ENCODE measurements around the gene TBC1D20. TPM values are rescaled to one million over a fixed set of nuclear protein-coding genes. Genes with fewer than 3 reads are reported as not detected.

The TBC1D20 gene
- total and polyA plus RNA-seq, 2 of the 4 experiments (the other 2 are of a cell fraction) = 39.1 to 42.8 TPM

DNA sequence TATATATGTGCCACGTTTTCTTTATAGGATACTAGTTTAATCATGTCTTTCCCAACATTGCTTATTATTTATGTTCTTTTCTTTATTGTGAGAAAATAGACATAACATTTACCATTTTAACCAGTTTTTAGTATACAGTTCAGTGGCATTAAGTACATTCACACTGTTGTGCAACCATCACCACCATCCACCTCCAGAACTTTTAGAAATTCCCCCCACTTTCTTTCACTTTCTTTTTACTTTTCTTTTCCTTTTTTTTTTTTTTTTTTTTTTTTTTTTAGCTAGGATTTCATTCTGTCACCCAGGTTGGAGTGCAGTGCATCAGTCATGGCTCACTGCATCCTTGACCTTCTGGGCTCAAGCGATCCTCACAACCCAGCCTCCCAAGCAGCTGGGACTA, 35.8 kb downstream of the TBC1D20 start:
- no peak overlapping the region for H3K4me3 ChIP-seq (ENCODE audit: insufficient read depth, low read depth, low read length)
- H2BK120ac ChIP-seq (ENCODE audit: low read depth, low read length) = no peak overlapping the region
- H2AFZ ChIP-seq (replicated peaks; ENCODE audit: low read length, poor library complexity) = no peak overlapping the region
- no peak overlapping the region for H3K18ac ChIP-seq (ENCODE audit: low read depth, low read length)
- no peak overlapping the region for H3K27ac ChIP-seq (ENCODE audit: insufficient read depth, low read length)
- TF ChIP-seq CEBPB (IDR thresholded peaks at IDR 0.05; ENCODE audit: low read depth, low read length) = 0 out of 2 replicates have a peak, but pooled peaks have one; percentile 37
- no peak for TF ChIP-seq MXI1 (IDR thresholded peaks at IDR 0.05; ENCODE audit: borderline replicate concordance, low read depth, low read length)
- H3K27me3 ChIP-seq (ENCODE audit: control insufficient read depth, insufficient read depth, low read length) = no peaks in the 10 kb centered on the region
- WGBS, 2 experiments (ENCODE audit: extremely low coverage in 2 of 2, insufficient read length in 1 of 2) = no CpG with 5 or more reads among the region's 2 CpGs
- H3K23ac ChIP-seq (ENCODE audit: low read depth, low read length) = no peak overlapping the region
- H4K5ac ChIP-seq (ENCODE audit: low read depth, low read length) = no peak overlapping the region
- no peak for ATAC-seq (ENCODE audit: low read depth)
- no peak overlapping the region for H2AK9ac ChIP-seq (replicated peaks; ENCODE audit: low read depth, low read length, poor library complexity)
- H3K4me2 ChIP-seq (ENCODE audit: low read depth, low read length) = no peak overlapping the region
- dilution Hi-C loops (cut with HindIII; ENCODE audit: low sequenced_read_pairs, unreplicated experiment) (no loop called here), in situ Hi-C loops (cut with MboI; ENCODE audit: low sequenced_read_pairs) (no loop called here), intact Hi-C loops (cut with micrococcal nuclease) (loop anchor here (2.0 kb wide), 1 partner anchor 18 kb away; no protein-coding TSS in a partner anchor)
- no peaks in the 10 kb centered on the region for H3K9me3 ChIP-seq (ENCODE audit: control insufficient read depth, insufficient read depth, low read length)
- no peak overlapping the region for H2BK5ac ChIP-seq (ENCODE audit: low read depth, low read length, poor library complexity, severe bottlenecking)
- ChIA-PET POLR2A (ENCODE audit: unreplicated experiment) (interaction anchor here (0.6 kb wide), 1 partner anchor 71 kb away, joined by 7 read pairs; no protein-coding TSS in a partner anchor), CTCF (no interaction called here)
- no peak overlapping the region for H2BK20ac ChIP-seq (ENCODE audit: low read depth, low read length)
- H2AK5ac ChIP-seq (ENCODE audit: low read depth, low read length) = no peak overlapping the region
- H3K79me1 ChIP-seq (ENCODE audit: low read depth in 1 of 2, low read length in 2 of 2) = peaks cover 0 to 26% of the 10 kb centered on the region in 2 experiments; a peak in 3 of 4 replicates
- no peaks in the 10 kb centered on the region for H3K4me1 ChIP-seq (ENCODE audit: control insufficient read depth, insufficient read depth, low read length)
- no peak overlapping the region for H3K4ac ChIP-seq (ENCODE audit: low read depth, low read length)
- peaks cover 58% of the 10 kb centered on the region for H3K36me3 ChIP-seq (ENCODE audit: control insufficient read depth, insufficient read depth, low read length)
- H3K56ac ChIP-seq (ENCODE audit: extremely low read depth, insufficient read depth, low read length) = no peak overlapping the region
- H4K20me1 ChIP-seq (ENCODE audit: insufficient read depth, low read length) = peaks cover 10% of the 10 kb centered on the region; the same call in 1 of the 2 replicates
- no peak overlapping the region for H3K9ac ChIP-seq (ENCODE audit: low read depth, low read length)
- H4K91ac ChIP-seq (ENCODE audit: insufficient read depth, low read depth, low read length) = no peak overlapping the region
- H3K14ac ChIP-seq (replicated peaks; ENCODE audit: low read depth, low read length) = no peak overlapping the region
- no peak overlapping the region for H2BK15ac ChIP-seq (ENCODE audit: low read depth, low read length)
- BruUV-seq (replicated peaks) = no TSS peak
- H3K9me1 ChIP-seq (ENCODE audit: insufficient read depth, low read length) = no peaks in the 10 kb centered on the region; the same call in none of the 2 replicates
- no peak for DNase-seq
- H4K8ac ChIP-seq (ENCODE audit: low read depth in 2 of 2, low read length in 2 of 2) = no peak overlapping the region

All from IMR-90 (cell line).